ENCODE data around the gene MSANTD1.

DNA sequence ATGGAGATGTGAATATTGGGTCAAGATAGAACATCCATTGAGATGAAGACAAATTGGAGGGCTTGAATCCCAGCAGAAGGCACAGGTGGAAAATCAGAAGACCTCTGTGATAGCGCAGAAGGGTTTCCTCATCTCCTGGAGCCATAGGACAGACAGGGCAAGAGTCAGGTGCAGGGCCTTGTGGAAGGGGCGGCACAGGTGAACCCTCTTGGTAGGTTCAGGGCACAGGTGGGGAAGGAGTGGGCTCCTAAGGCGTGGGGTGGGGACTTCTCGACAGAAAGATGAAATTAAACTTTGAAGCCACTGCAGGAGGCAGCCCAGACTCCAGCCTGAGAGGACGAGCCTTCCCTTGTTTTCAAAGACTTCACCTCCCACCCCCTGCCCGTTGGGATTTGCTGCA is 34.5 kb downstream of the MSANTD1 start:
- TF ChIP-seq ZNF8 (CRISPR knock-in tag; IDR thresholded peaks at IDR 0.05), result no peak
- no peak for TF ChIP-seq CREB5 (CRISPR knock-in tag; IDR thresholded peaks at IDR 0.05; ENCODE audit: low read depth)
- TF ChIP-seq ZFP3 (CRISPR knock-in tag; IDR thresholded peaks at IDR 0.05), result no peak
- no peak for TF ChIP-seq ZFP30 (CRISPR knock-in tag; IDR thresholded peaks at IDR 0.05)
- TF ChIP-seq CSDC2 (CRISPR knock-in tag; IDR thresholded peaks at IDR 0.05), result no peak
- TF ChIP-seq ZNF565 (CRISPR knock-in tag; conservative IDR thresholded peaks at IDR 0.05; ENCODE audit: low read depth), result no peak
- no peak for TF ChIP-seq SNAI2 (CRISPR knock-in tag; IDR thresholded peaks at IDR 0.05)

Data from SK-N-SH treated with all-trans-retinoic acid at 6 μM for 48 hours (cell line).